WI38 (cell line): Measurements from ENCODE around the gene CCNY.

Experiments used
- H3K4me3 ChIP-seq: 2 replicates; pipeline ENCODE4 v1.5.1; 2011; ENCODE audit warnings: low read depth, mild to moderate bottlenecking, control low read depth, low read length
- CTCF ChIP-seq: IDR thresholded peaks from 2 replicates; pipeline ENCODE4 v1.5.1; 2012; ENCODE audit warnings: low read depth, mild to moderate bottlenecking, control low read depth, low read length

CCNY gene

DNA sequence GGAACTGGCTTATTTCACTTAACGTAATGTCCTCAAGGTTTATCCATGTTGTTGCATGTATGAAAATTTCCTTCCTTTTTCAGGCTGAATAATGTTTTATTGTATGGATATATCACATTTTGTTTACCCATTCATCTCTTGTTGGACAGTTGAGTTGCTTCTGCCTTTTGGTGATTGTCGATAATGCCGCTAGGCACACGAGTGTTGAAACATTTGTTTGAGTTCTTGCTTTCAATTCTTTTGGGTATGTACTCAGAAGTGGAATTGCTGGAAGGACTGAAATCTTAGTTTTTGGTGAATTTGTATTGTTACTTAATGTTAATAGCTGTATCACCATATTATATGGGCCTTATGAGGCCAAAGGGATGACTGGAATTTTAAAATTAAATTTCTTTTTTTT is 23.6 kb downstream of the CCNY start:
- TF ChIP-seq CTCF: no peak
- H3K4me3 ChIP-seq: no peak overlapping the region

- no peak for TF ChIP-seq CTCF
- H3K4me3 ChIP-seq: no peak overlapping the region
Measured at GRCh38 chr10:35362701-35363350, 26.5 kb downstream of the CCNY start.

DNA sequence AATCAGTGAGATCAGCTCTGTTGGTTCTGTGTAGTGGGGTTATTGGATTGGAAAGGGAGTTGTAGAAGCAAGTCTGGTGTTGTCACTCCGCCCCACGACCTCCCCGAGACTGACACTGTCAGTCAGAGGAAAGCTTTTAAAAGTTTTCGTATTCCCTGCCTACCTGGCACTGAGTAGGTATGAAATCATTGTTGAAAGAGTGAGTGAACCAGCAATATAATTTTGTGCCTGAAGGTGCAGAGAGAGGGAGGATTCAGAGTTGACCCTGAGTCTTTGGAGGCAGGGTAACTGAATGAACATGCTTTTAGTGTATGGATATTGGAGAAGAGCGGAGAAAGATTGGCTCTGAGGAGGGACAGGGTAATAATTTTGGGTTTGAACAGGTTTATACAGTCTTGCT is 27.3 kb downstream of the CCNY start:
- H3K4me3 ChIP-seq: no peak overlapping the region
- no peak for TF ChIP-seq CTCF

GRCh38 chr10:35364808-35365207 is 28.5 kb downstream of the CCNY start:
- no peak overlapping the region for H3K4me3 ChIP-seq

GRCh38 chr10:35365994-35366393 is 29.7 kb downstream of the CCNY start:
- H3K4me3 ChIP-seq: no peak overlapping the region
- TF ChIP-seq CTCF: no peak

More at GRCh38 chr10:35364808-35365207, 28.5 kb downstream of the CCNY start:
- TF ChIP-seq CTCF: no peak

- TF ChIP-seq CTCF: no peak
Measured at GRCh38 chr10:35367107-35367859, 31.0 kb downstream of the CCNY start.

GRCh38 chr10:35367982-35368381 is 31.7 kb downstream of the CCNY start:
- no peak for TF ChIP-seq CTCF
- no peak overlapping the region for H3K4me3 ChIP-seq

More at GRCh38 chr10:35367107-35367859, 31.0 kb downstream of the CCNY start:
- no peak overlapping the region for H3K4me3 ChIP-seq
